HG03064 (cell line): ENCODE results near the gene ZNF561.
"Not testable (repeated sequence)": the region's sequence is repeated elsewhere in the genome, so short reads cannot be mapped to it uniquely, and the experiment has no call there.

Source experiments
- ATAC-seq: cut with Tn5 transposase; IDR thresholded peaks from one replicate; pipeline ENCODE4 v1.9.1; 2021; ENCODE audit warnings: low read depth; ENCODE audit not compliant: unreplicated experiment

ZNF561 gene

GRCh38 chr19:9621156-9622037, at the start of gene ZNF561:
Gene ZNF561 (minus strand): TSS chr19:9621232. CDS start chr19:9619456, 1,776 bp downstream.
- no peak for ATAC-seq

GRCh38 chr19:9668544-9668943, 47.5 kb upstream of the ZNF561 start:
- no peak for ATAC-seq

- ATAC-seq, result no peak
These were observed 46.9 kb upstream of the ZNF561 start for GRCh38 chr19:9667898-9668297.

GRCh38 chr19:9658769-9659168, 37.7 kb upstream of the ZNF561 start:
- ATAC-seq, result no peak

GRCh38 chr19:9653066-9653555, 32.1 kb upstream of the ZNF561 start:
- not testable (repeated sequence) for ATAC-seq

- not testable (repeated sequence) for ATAC-seq
These were observed 30.4 kb upstream of the ZNF561 start for GRCh38 chr19:9651464-9651863.

GRCh38 chr19:9650345-9650744, 29.3 kb upstream of the ZNF561 start:
- ATAC-seq, result no peak

GRCh38 chr19:9645472-9645871, 24.4 kb upstream of the ZNF561 start:
- ATAC-seq, result no peak

GRCh38 chr19:9644472-9644871, 23.4 kb upstream of the ZNF561 start:
- ATAC-seq, result no peak

- no peak for ATAC-seq
These were observed 20.8 kb upstream of the ZNF561 start for GRCh38 chr19:9641810-9642209.

- no peak for ATAC-seq
These were observed 19.9 kb upstream of the ZNF561 start for GRCh38 chr19:9640956-9641355.

- ATAC-seq, result no peak
These were observed 15.0 kb upstream of the ZNF561 start for GRCh38 chr19:9636018-9636417.

- no peak for ATAC-seq
These were observed 6.8 kb upstream of the ZNF561 start for GRCh38 chr19:9627856-9628255.

GRCh38 chr19:9622531-9622930, 1.5 kb upstream of the ZNF561 start:
- no peak for ATAC-seq

- ATAC-seq, result no peak
These were observed 233 bp downstream of the ZNF561 start for GRCh38 chr19:9620842-9621155.

GRCh38 chr19:9615844-9616243, 5.2 kb downstream of the ZNF561 start:
- ATAC-seq, result no peak

GRCh38 chr19:9610484-9611113, 10.4 kb downstream of the ZNF561 start:
- no peak for ATAC-seq

- ATAC-seq, result no peak
These were observed 12.1 kb downstream of the ZNF561 start for GRCh38 chr19:9608912-9609311.

GRCh38 chr19:9597027-9597426, 24.0 kb downstream of the ZNF561 start:
- ATAC-seq, result no peak

GRCh38 chr19:9586764-9587163, 34.3 kb downstream of the ZNF561 start:
- ATAC-seq, result no peak

GRCh38 chr19:9584073-9584833, 36.8 kb downstream of the ZNF561 start, which contains the start of gene ZNF121:
Gene ZNF121 (minus strand): TSS chr19:9584504. CDS start chr19:9568097, 16,407 bp downstream.
- ATAC-seq, result peak; percentile 71
